ENCODE data around the gene WNK1.

DNA sequence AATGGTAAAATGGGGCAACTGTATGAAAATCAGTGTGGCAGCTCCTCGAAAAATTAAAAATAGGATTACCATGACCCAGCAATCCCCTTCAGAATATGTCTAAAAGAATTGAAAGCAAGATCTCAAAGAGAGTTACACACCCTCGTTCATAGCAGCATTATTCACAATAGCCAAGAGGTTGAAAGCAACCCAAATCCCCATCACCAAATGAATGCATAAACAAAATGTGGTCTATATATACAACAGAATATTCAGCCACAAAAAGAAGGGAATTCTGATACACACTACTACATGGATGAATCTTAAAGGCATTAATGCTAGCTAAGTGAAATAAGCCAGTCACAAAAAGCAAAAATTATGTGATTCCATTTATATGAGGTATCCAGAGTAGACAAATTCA is 169.9 kb downstream of the WNK1 start:
- TF ChIP-seq CTCF (IDR thresholded peaks at IDR 0.05) (no peak), POLR2A (IDR thresholded peaks at IDR 0.05) (no peak)

Measured in adrenal gland (tissue), 5 donors.